ENCODE measurements around the gene KRT84. TPM values are rescaled to one million over a fixed set of nuclear protein-coding genes. Genes with fewer than 3 reads are reported as not detected.

KRT84 gene
- polyA plus RNA-seq, 3 donors: not detected

GRCh38 chr12:52432559-52433207 lies 47.2 kb upstream of the KRT84 start:
- 94% methylated on average over 5 of the region's 6 CpGs for WGBS (ENCODE audit: insufficient coverage)
- H3K36me3 ChIP-seq (replicated peaks in 1 of 2; ENCODE audit: control insufficient read depth in 1 of 2, insufficient read depth in 2 of 2, low read length in 2 of 2): no peaks in the 10 kb centered on the region
- no peak for TF ChIP-seq CTCF (IDR thresholded peaks at IDR 0.05)
- no peaks in the 10 kb centered on the region for H3K36me3 Mint-ChIP-seq
- peak overlapping the region in 1 of 7 donors; percentile 4 for H3K27ac Mint-ChIP-seq
- H3K9me3 ChIP-seq (replicated peaks in 1 of 2; ENCODE audit: control insufficient read depth in 1 of 2, insufficient read depth in 1 of 2, low read length in 2 of 2): no peaks in the 10 kb centered on the region
- no peaks in the 10 kb centered on the region for H3K4me1 Mint-ChIP-seq
- DNase-seq: no peak
- H3K9me3 Mint-ChIP-seq: no peaks in the 10 kb centered on the region
- H3K27ac ChIP-seq (ENCODE audit: low read depth in 1 of 2, low read length in 2 of 2): no peak overlapping the region
- peak overlapping the region in 1 of 2 donors; percentile 11 for H3K4me3 Mint-ChIP-seq
- H3K27me3 Mint-ChIP-seq (ENCODE audit: low read depth in 3 of 3): peaks cover 3 to 25% (median 8%) of the 10 kb centered on the region in 3 donors
- intact Hi-C loops (cut with micrococcal nuclease): no loop called here
- H4K20me1 ChIP-seq (ENCODE audit: insufficient read depth, low read length): no peaks in the 10 kb centered on the region
- no peak overlapping the region for H2AFZ ChIP-seq (ENCODE audit: insufficient read depth, low read depth, low read length, poor library complexity, severe bottlenecking)
- H3K4me2 ChIP-seq (replicated peaks; ENCODE audit: extremely low read depth, low read length, poor library complexity, severe bottlenecking): no peak overlapping the region
- H3K4me3 ChIP-seq (replicated peaks in 1 of 3; ENCODE audit: low read depth in 2 of 3, low read length in 3 of 3): no peak overlapping the region
- no peak overlapping the region for H3K9ac ChIP-seq (ENCODE audit: insufficient read depth, low read length, poor library complexity, severe bottlenecking)
- H3K27me3 ChIP-seq (ENCODE audit: control insufficient read depth in 2 of 2, insufficient read depth in 2 of 2, low read length in 2 of 2): no peaks in the 10 kb centered on the region
- no peaks in the 10 kb centered on the region for H3K4me1 ChIP-seq (ENCODE audit: control insufficient read depth in 1 of 2, insufficient read depth in 2 of 2, low read length in 2 of 2)
- H3K79me2 ChIP-seq (ENCODE audit: insufficient read depth, low read length): no peaks in the 10 kb centered on the region

GRCh38 chr12:52428121-52428520 lies 42.7 kb upstream of the KRT84 start:
- H3K36me3 ChIP-seq (replicated peaks in 1 of 2; ENCODE audit: control insufficient read depth in 1 of 2, insufficient read depth in 2 of 2, low read length in 2 of 2): no peaks in the 10 kb centered on the region
- no peak overlapping the region for H2AFZ ChIP-seq (ENCODE audit: insufficient read depth, low read depth, low read length, poor library complexity, severe bottlenecking)
- H3K9me3 Mint-ChIP-seq: no peaks in the 10 kb centered on the region
- no peak for DNase-seq
- no peak overlapping the region for H3K4me2 ChIP-seq (replicated peaks; ENCODE audit: extremely low read depth, low read length, poor library complexity, severe bottlenecking)
- H3K4me3 Mint-ChIP-seq: no peak overlapping the region
- H3K27me3 Mint-ChIP-seq (ENCODE audit: low read depth in 3 of 3): peaks cover 7 to 13% (median 10%) of the 10 kb centered on the region in 3 donors
- H3K4me3 ChIP-seq (replicated peaks in 1 of 3; ENCODE audit: low read depth in 2 of 3, low read length in 3 of 3): no peak overlapping the region
- 74% methylated on average over 9 of the region's 10 CpGs for WGBS (ENCODE audit: insufficient coverage)
- H3K9me3 ChIP-seq (replicated peaks in 1 of 2; ENCODE audit: control insufficient read depth in 1 of 2, insufficient read depth in 1 of 2, low read length in 2 of 2): no peaks in the 10 kb centered on the region
- no peaks in the 10 kb centered on the region for H4K20me1 ChIP-seq (ENCODE audit: insufficient read depth, low read length)
- H3K9ac ChIP-seq (ENCODE audit: insufficient read depth, low read length, poor library complexity, severe bottlenecking): no peak overlapping the region
- H3K4me1 ChIP-seq (ENCODE audit: control insufficient read depth in 1 of 2, insufficient read depth in 2 of 2, low read length in 2 of 2): no peaks in the 10 kb centered on the region
- no peaks in the 10 kb centered on the region for H3K4me1 Mint-ChIP-seq
- TF ChIP-seq CTCF (IDR thresholded peaks at IDR 0.05): no peak
- intact Hi-C loops (cut with micrococcal nuclease): no loop called here
- H3K36me3 Mint-ChIP-seq: no peaks in the 10 kb centered on the region
- H3K79me2 ChIP-seq (ENCODE audit: insufficient read depth, low read length): no peaks in the 10 kb centered on the region
- H3K27ac ChIP-seq (ENCODE audit: low read depth in 1 of 2, low read length in 2 of 2): no peak overlapping the region
- H3K27me3 ChIP-seq (ENCODE audit: control insufficient read depth in 2 of 2, insufficient read depth in 2 of 2, low read length in 2 of 2): no peaks in the 10 kb centered on the region
- no peak overlapping the region for H3K27ac Mint-ChIP-seq

All from CD14-positive monocyte (primary cell).